Right lobe of liver (tissue), 4 donors: Measurements from ENCODE around the gene ADAMTS7.

ENCODE experiments used
- CTCF ChIP-seq, 4 donors: fragments of 200-600 bp in 3 of 4; fragments of 450-650 bp in 1 of 4; IDR thresholded peaks; one replicate each; pipeline versions ENCODE4 v1.5.1 to v1.8.0; 2016 to 2022; ENCODE audit warnings: antibody characterized with exemption in 4 of 4, mild to moderate bottlenecking in 2 of 4
- POLR2A ChIP-seq: fragments of 450-650 bp; IDR thresholded peaks from one replicate; pipeline ENCODE4 v1.6.1; 2017; ENCODE audit warnings: antibody characterized with exemption, mild to moderate bottlenecking
- donor health status: DM: no; HTN: no; CAD: no.
- donor health status: DM: no; HTN: no; CAD: no.
- donor health status: DM: no; HTN: yes; CAD: no.

- TF ChIP-seq CTCF (IDR thresholded peaks at IDR 0.05) (no peak), POLR2A (no peak)
These were observed 72.1 kb downstream of the ADAMTS7 start for GRCh38 chr15:78739206-78739605.
